HTR-8/SVneo (cell line): ENCODE results near the gene CLEC3B.
"Not testable (repeated sequence)": the region's sequence is repeated elsewhere in the genome, so short reads cannot be mapped to it uniquely, and the experiment has no call there.

Experiments used
- DNase-seq: peaks from one replicate; pipeline ENCODE4 v3.0.0; 2011; ENCODE audit warnings: low spot score, mixed read lengths; ENCODE audit not compliant: insufficient read length
- FAIRE-seq: peaks from 2 replicates; lab custom pipeline; 2011; peaks lifted over from hg19 to GRCh38; lab: Jason Lieb, UNC

The CLEC3B gene

DNA sequence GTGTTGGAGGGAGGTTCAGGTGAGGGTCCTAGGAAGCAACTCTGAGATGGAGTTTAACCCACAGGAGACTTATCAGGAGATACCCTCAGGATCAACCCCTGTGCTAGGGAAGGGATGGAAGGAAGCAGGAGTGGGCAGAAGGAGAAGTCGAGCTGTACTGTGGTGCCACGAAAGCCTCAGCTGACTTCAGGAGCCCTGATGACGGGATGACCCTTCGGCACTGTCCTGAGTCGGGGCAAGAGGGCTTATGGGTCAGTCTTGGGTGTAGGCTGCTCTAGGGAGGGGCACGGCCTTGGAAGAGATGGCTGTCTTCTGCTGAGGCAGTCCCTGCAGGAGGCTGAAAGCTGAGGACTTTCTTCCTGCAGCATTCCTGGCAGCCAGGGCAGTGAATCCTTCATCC lies 7.7 kb downstream of the CLEC3B start:
- no peak for FAIRE-seq
- no peak for DNase-seq

DNA sequence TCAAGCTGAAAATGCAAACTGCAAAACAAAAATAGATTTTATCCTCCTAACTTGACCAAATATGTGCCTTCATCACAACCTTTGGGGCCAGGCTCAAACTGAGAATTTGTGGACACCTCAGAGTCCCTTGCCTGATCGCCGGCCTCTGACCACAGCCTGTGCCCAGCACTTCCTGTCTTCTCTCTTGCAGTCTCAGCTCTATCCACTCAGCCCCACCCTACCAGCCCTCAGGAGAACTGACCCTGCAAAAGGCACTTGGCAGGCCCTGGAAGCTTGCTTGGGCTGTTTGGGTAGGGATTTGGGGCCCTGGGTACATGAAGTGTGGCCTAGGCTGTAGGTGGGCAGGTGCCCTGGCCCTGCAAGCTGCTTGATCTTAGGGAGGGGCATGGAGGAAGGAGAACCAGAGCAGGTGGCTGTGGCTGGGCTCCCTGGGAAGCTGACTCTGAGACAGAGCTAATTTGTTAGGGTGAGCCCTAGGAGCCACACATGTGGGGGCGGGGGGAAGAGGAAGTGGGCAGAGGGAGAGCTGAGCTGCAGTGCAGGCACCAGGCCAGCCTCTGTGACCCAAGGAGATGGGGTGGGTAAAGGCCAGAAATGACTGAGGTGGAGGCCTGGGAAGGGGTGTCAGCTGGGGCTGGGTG lies 8.6 kb downstream of the CLEC3B start:
- DNase-seq (no peak), FAIRE-seq (no peak)

DNA sequence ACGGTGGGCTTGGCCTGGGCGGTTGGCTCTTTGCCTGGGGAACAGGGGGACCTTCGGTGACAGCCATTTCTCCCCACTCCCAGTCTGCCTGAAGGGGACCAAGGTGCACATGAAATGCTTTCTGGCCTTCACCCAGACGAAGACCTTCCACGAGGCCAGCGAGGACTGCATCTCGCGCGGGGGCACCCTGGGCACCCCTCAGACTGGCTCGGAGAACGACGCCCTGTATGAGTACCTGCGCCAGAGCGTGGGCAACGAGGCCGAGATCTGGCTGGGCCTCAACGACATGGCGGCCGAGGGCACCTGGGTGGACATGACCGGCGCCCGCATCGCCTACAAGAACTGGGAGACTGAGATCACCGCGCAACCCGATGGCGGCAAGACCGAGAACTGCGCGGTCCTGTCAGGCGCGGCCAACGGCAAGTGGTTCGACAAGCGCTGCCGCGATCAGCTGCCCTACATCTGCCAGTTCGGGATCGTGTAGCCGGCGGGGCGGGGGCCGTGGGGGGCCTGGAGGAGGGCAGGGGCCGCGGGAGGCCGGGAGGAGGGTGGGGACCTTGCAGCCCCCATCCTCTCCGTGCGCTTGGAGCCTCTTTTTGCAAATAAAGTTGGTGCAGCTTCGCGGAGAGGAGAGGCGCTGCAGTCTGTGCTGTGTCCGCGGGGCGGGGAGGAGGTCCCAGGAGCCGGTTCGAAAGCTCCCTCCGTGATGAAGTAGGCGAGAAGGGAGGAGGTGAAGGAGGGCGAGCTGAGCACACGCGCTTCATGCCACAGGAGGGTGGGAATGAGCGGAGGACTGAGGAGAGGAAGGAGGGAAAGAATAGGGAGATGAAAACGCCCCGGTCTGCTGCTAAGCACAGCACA lies 9.6 kb downstream of the CLEC3B start:
- FAIRE-seq (no peak), DNase-seq (no peak)

DNA sequence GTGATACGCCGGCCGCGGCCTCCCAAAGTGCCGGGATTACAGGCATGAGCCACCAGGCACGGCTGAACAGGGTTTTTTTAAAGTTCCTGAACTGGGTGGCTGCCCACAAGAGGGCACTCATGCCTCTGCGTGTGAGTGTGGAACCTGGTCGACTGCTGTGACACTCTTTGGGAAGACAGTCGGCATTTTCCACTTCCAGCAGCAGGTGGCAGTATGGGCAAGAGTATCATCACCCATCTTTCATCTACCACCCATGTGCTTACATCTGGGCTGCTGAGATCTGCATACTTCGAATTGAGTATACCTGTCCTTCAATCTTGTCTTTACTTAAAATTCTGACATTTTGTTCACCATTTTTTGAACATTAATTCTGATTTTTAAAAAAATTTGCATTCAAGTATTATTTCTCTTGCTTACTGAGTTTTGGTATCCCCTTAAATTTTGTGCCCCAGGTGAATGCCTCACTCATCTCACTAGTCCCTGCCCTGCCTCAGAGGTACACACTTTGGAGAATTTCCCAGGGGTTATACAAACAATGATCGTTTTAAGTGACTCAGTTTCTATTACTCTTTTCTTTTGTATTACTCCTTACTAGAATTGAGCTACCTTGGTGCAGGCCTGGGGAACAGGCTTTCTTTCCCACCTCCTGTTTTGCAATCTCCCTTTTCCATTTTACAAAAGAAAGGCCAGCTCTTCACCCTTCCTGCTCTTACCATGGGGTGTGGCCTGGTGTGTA lies 11.8 kb downstream of the CLEC3B start:
- peak; percentile 91 for DNase-seq
- FAIRE-seq: peak; percentile 79

DNA sequence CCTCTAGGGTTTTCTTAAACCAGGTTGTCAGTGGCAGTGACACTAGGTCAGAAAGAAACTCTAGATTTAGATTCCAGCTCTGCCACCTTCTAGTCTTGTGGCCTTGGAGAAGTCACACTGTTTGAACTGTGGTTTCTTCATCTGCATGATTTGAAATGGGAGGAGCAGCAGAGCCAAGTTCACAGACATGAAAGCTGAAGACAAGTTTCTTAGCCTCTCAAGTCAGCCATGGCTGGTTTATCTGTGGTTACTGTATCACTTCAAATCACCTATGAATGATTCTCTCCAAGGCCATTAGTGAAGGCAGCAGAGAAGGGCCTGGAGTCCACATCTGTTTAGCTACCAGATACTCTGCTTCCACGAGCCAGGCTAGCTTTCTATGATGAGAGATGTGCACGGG lies 15.6 kb downstream of the CLEC3B start:
- DNase-seq: no peak
- no peak for FAIRE-seq

DNA sequence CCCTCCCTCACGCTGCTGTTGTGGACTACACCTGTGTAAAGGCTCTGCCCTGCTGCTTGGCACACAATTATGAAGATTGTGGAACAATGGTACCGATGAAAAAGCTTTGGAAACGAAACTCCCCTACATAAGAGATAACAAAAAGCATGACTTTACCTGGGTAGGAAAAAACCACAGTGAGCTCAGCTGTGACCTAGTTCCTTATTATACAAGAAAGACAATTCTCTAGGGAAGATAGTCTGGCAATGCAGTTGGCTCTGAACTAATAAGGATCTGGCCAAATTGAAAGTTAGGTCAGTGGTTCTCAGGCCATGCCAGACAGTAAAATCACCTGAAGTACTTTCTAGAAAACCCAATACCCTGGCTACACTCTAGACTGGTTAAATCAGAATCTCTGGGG lies 16.1 kb downstream of the CLEC3B start:
- no peak for FAIRE-seq
- no peak for DNase-seq

DNA sequence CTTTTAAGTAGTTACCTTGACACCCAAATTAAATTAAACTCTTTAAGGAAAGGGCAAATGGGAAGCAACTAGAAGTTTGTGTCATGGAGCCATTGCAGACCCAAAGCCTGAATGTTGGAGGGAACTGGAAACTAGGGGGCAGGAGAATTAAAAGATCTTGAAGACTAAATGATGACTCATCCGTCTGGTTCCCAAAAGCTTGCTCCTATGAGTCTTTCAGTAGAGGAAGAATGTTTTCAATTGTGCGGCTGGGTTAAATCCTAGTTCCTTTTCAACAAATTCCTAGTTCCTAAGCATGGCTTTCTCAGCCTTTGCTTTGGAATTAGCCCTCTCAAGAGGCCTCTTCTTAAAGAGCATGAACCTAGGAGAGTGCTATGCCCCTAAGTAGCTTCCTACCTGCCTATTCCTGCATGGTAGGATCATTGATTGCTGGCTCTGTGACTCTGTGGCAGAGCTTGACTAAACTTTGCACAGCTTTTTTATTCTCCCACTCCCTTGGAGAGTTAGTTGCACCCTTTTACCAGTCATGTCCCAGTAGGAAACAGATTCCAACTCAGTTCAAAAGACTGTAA lies 17.7 kb downstream of the CLEC3B start:
- FAIRE-seq (no peak), DNase-seq (peak; percentile 72)

DNA sequence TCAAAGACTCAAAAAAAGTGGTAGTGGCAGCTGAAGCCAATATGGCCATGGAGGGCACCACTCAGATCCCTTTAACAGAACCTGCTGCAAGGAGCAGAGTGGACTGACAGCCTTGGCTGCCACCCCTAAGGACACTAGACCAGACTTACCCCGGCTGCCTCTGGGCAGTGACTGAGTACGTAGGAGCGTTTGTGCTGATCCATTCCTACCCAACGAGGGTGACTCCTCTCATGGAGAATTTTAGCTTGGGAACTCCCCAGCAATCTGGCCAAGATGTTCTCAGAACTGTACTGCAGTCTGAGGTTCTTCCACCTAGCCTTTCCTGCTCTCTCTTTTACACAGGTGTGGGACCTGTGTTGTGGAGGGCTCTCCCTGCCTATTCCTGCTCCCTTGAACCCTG lies 22.1 kb downstream of the CLEC3B start:
- FAIRE-seq: no peak
- no peak for DNase-seq

DNA sequence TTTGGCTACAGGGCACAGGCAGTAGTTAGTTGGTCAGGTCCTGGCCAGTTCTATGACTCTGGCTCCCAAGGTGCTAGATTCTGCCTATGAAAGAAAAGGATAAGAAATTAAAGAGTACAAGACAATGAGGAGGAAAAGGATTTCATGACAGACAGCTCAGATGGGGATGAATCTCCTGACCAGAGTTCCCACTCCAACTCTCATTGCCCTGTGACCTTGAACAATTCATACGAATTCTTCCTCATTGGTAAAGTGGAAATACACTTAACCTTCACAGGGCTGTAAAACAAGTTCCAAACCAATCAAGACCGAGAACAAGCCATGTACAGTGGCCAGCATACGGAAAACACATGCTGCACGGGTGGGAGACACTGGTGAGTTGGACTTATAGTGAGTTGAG lies 23.7 kb downstream of the CLEC3B start:
- DNase-seq (no peak), FAIRE-seq (no peak)

DNA sequence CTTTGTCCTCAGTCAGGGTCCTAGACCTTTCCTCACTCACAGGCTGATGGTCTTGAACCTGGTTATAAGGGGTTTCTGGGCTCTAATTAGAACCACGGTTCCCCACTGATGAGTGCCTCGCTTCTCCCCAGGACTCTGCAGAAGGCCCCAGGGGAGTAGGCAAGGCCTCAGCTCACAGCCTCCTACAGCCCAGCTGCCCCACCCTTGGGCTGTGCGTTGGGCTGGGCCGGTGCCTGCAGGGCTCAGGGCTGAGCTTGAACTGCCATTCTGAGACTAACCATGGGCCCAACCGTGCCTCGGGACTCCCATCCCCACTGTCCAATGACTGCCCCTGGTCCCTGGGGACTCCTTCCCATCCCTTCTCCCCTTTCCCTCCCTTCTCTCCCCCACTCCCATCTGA lies 25.6 kb downstream of the CLEC3B start:
- DNase-seq (no peak), FAIRE-seq (no peak)

DNA sequence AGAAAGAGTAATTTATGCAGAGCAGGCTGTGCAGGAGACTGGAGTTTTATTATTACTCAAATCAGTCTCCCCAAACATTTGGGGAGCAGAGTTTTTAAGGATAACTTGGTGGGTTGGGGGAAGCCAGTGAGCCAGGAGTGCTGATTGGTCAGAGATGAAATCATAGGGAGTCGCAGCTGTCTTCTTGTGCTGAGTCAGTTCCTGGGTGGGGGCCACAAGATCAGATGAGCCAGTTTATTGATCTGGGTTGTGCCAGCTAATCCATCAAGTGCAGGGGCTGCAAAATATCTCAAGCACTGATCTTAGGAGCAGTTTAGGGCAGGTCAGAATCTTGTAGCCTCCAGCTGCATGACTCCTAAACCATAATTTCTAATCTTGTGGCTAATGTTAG lies 27.7 kb downstream of the CLEC3B start:
- FAIRE-seq, DNase-seq: not testable (repeated sequence)

DNA sequence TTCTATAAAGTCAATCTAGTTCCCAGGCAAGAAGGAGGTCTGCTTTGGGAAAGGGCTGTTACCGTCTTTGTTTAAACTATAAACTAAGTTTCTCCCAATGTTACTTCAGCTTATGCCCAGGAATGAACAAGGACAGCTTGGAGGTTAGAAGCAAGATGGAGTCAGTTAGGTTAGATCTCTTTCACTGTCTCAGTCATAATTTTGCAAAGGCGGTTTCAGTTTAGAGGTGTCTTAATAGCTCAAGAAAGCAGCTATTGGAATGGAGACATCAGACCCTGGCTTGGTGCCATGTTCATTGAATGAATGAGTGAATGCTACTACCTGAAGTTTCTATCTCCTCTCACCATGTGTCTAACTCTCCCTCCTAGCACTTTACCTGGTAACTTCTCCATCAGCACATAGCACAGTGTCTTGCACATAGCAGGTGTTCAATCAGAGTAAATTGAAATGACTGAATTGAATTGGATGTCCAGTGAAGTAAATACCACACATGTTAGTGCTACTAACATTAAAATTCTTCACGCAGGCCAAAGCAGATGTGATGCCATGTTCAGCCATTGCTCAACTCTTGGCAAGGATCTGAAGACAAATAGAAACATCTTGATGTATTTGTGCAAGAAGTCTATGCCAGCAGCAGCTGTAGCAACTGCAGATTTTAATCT lies 28.2 kb downstream of the CLEC3B start:
- DNase-seq (no peak), FAIRE-seq (no peak)

DNA sequence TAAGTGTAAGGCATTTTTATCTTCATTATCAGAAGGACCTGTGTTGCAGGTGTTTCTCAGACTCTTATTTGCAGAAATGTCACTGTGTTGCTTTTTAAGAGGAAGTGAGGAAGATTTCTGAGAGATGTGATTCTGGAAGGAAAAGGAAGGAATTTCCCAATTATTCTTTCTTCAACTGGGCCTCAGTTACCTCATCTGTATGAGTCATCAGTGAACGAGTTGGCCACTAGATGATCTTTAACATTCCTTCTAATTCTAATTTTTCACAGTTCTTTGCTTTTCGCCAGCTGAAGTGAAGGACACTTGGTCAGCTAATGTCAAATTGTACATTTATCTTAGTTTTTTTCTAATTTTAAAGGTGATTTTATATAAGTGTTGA lies 28.9 kb downstream of the CLEC3B start:
- FAIRE-seq (no peak), DNase-seq (no peak)

DNA sequence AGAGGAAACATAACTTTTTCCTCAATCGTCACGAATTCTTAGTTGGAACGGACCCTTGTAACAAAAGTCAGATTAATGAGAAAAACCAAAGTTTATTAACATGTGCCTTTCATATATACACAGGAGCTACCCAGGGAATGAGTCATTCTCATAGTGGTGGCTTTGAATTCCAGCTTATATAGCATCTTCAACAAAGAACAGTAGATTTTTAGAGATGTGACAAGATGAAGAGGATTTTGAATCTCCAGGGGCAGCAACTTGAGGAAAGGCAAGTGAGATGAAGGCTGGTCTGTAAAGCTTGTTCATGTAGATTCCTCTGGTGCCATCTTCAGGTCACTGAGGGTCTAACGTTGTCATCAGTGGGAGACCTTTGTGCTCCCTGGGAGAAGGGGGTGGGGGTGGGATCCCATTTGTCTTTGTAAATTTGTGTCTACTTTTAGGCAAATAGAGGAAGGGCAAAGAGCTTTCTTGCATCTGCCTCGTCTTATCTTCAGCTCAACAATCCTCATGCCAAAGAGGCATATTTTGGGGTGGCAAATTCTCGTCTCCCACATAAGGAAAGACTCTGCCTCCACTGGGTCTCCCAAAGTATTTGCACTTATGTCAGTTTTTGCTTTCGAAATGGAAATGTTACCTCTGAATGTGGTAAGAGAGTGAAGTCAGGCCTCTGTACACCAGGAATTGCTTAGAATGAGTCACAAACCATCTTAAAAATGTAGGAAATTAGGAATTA lies 29.5 kb downstream of the CLEC3B start:
- DNase-seq: no peak

DNA sequence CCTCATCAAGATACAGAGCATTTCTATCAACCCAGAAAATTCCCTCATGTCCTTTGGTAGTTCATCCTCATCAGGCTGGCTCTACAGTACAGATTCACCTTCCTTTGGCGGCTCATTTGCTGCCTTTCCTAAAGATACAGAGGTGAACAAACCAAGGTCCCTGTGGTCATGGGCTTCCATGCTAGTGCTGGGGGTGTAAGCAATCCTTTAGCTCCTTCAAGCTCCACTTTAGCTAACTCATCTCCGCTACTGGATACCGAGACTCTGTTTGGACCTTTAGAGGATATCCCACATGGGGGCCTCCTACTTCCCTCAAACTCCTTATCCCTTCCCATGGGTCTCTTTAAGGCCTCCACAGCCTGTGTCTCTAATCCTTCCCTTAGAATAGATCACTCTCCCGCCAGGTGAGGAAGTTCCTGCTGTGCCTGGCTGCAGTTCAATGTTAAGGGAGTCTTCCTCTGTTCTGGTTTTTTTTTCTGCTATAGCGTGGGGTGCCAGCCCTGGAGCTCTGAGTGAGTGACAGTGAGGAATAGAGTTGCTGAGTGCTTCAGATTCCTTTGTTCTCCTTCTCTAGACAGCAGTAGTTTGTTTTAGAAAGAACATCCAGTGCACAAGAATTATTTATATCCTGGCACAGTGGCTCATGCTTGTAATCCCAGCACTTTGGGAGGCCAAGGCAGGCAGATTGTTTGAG lies 30.7 kb downstream of the CLEC3B start:
- FAIRE-seq (no peak), DNase-seq (no peak)

More for the DNA sequence above, 29.5 kb downstream of the CLEC3B start:
- peak; percentile 4 for FAIRE-seq

DNA sequence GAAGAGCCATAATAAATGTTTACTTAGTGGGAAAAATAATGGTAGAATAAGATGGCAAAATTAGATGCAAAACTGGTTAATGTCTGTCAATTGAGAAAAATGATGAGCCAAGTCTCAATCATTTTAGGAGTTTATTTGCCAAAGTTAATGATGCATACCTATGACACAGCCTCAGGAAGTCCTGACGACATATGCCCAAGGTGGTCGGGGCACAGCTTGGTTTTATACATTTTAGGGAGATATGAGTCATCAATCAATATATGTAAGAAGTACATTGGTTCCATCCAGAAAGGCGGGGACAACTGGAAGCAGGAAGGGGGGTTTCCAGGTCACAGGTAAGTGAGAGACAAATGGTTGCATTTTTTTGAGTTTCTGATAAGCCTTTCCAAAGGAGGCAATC lies 31.5 kb downstream of the CLEC3B start:
- DNase-seq: no peak
- no peak for FAIRE-seq

DNA sequence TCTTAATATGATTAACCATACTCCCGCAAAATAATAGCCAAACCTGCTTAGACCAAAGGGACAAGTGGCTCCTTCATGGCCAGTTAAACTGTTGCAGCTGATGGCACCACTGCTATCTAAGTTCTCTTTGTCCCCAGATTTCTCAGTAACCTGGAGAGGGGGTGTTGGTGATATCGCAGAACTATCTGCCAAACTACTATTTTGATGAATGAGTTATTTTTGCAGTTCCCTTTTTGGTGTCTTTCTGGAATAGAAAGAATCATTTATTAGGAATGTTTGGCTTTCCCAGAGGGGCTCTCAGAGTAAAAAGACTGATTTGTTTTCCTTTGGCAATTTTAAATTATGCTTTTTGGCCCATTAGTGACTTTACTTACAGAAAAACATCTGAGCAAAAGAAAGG lies 33.0 kb downstream of the CLEC3B start:
- FAIRE-seq (no peak), DNase-seq (no peak)

DNA sequence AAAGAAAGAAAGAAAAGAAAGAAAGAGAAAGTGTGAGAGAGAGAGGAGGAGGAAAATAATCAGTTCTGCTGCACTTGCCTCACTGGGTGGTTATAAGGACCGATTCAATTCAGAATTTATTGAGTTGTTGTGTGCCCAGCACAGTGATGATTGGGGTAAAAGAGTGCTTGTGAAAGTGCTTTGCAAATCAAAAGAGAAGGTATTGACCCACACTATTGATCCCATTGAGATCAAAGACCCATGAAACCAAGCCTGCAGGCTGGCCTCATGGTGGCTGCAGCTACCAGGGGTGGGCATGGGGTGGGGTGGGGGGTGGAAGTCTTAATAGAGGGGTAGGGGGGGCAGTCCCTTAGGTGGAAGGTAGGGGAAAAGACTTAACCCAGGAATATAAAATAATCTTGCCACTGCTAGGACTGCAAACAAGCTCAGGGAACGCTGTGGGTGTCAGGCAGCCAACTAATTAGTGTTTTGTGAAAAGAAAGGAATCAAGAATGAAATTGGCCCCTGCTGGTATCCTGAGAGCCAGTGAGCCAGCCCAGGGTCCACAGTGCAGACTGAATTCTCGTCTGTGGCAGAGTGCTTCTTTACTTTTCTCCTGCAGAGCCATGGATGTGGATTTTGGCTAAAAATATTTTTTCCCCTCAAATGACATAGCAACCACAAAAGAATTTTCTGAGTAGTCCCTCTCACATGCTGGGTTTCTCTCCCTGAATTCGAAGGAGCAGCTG lies 34.2 kb downstream of the CLEC3B start:
- no peak for FAIRE-seq

More for the DNA sequence above, 34.2 kb downstream of the CLEC3B start:
- DNase-seq: no peak
